BLaER1 treated with 17β-estradiol and CSF1 and Interleukin-3, amounts not matched to agents 10 nM and 100 nM (cell line): ENCODE data around the gene IL4.

Experiments
- H3K27ac ChIP-seq, 11 experiments: shearing (Covaris generic); formaldehyde crosslinking; 2 replicates each; pipeline ENCODE4 v1.8.1; 2022
- H3K27me3 ChIP-seq, 11 experiments: shearing (Covaris generic); formaldehyde crosslinking; 2 replicates each; pipeline ENCODE4 v1.8.1; 2022
- H3K36me3 ChIP-seq, 11 experiments: shearing (Covaris generic); formaldehyde crosslinking; 2 replicates each; pipeline ENCODE4 v1.8.1; 2022
- H3K4me1 ChIP-seq, 10 experiments: shearing (Covaris generic); formaldehyde crosslinking; 2 replicates each; pipeline ENCODE4 v1.8.1; 2022
- H3K4me2 ChIP-seq, 11 experiments: shearing (Covaris generic); formaldehyde crosslinking; 2 replicates each; pipeline ENCODE4 v1.8.1; 2022
- H3K4me3 ChIP-seq, 10 experiments: shearing (Covaris generic); formaldehyde crosslinking; 2 replicates each; pipeline ENCODE4 v1.8.1; 2022
- H3K9ac ChIP-seq, 11 experiments: shearing (Covaris generic); formaldehyde crosslinking; 2 replicates each; pipeline ENCODE4 v1.8.1; 2022
- H3K9me3 ChIP-seq, 11 experiments: shearing (Covaris generic); formaldehyde crosslinking; replicated peaks in 1 of 11; 2 replicates each; pipeline ENCODE4 v1.8.1; 2022
- H4K20me1 ChIP-seq, 11 experiments: shearing (Covaris generic); formaldehyde crosslinking; 2 replicates each; pipeline ENCODE4 v1.8.1; 2022
- Cebpa-rat ChIP-seq, 11 experiments: shearing (Covaris generic); IDR thresholded peaks; 2 replicates each; pipeline ENCODE4 v1.8.1; 2022

Gene IL4

GRCh38 chr5:132662004-132662401 lies 11.8 kb upstream of the IL4 start:
- H3K9me3 ChIP-seq, result peaks cover 0 to 2% (median 0%) of the 10 kb centered on the region in 11 experiments; a peak in 2 of 22 replicates
- no peaks in the 10 kb centered on the region for H3K36me3 ChIP-seq
- H3K4me1 ChIP-seq, result peaks cover 29 to 50% (median 46%) of the 10 kb centered on the region in 10 experiments
- H3K27me3 ChIP-seq, result peaks cover 8 to 16% (median 13%) of the 10 kb centered on the region in 11 experiments
- no peak for TF ChIP-seq Cebpa-rat (IDR thresholded peaks at IDR 0.05)
- H3K27ac ChIP-seq, result peak overlapping the region in 2 of 11 experiments; percentile 20 to 38; a peak in 1 of 22 replicates
- H3K4me3 ChIP-seq, result no peak overlapping the region
- H3K4me2 ChIP-seq, result peak overlapping the region in 10 of 11 experiments; percentile 63 to 87 (median 76); a peak in 18 of 22 replicates
- no peaks in the 10 kb centered on the region; a peak in 1 of 22 replicates for H4K20me1 ChIP-seq
- no peak overlapping the region for H3K9ac ChIP-seq

- H3K27me3 ChIP-seq, result peaks cover 0 to 4% (median 1%) of the 10 kb centered on the region in 11 experiments; a peak in 12 of 22 replicates
- H3K4me3 ChIP-seq, result no peak overlapping the region
- H3K9ac ChIP-seq, result peak overlapping the region in 1 of 11 experiments; percentile 37; a peak in 1 of 22 replicates
- no peak for TF ChIP-seq Cebpa-rat (IDR thresholded peaks at IDR 0.05)
- H3K4me2 ChIP-seq, result peak overlapping the region; percentile 7 to 87 (median 72); a peak in 20 of 22 replicates
- H3K36me3 ChIP-seq, result no peaks in the 10 kb centered on the region
- H3K4me1 ChIP-seq, result peaks cover 29 to 53% (median 46%) of the 10 kb centered on the region in 10 experiments
- peak overlapping the region in 1 of 11 experiments; percentile 14; a peak in 1 of 22 replicates for H3K27ac ChIP-seq
- H3K9me3 ChIP-seq, result no peaks in the 10 kb centered on the region
- H4K20me1 ChIP-seq, result no peaks in the 10 kb centered on the region; a peak in 1 of 22 replicates
Measured at GRCh38 chr5:132662925-132663770, 10.6 kb upstream of the IL4 start.

- TF ChIP-seq Cebpa-rat (IDR thresholded peaks at IDR 0.05), result no peak
- Histone ChIP-seq H3K27me3 (no peaks in the 10 kb centered on the region), H3K4me3 (no peak overlapping the region), H3K36me3 (no peaks in the 10 kb centered on the region), H3K9ac (peak overlapping the region in 1 of 11 experiments; percentile 37; a peak in 1 of 22 replicates), H3K9me3 (no peaks in the 10 kb centered on the region), H3K27ac (peak overlapping the region in 1 of 11 experiments; percentile 14; a peak in 1 of 22 replicates), H4K20me1 (no peaks in the 10 kb centered on the region; a peak in 2 of 22 replicates), H3K4me1 (peaks cover 29 to 53% (median 46%) of the 10 kb centered on the region in 10 experiments), H3K4me2 (peak overlapping the region; percentile 7 to 87 (median 72); a peak in 19 of 22 replicates)
Measured at GRCh38 chr5:132663771-132664695, 9.8 kb upstream of the IL4 start.

GRCh38 chr5:132664696-132665209 lies 9.0 kb upstream of the IL4 start:
- Histone ChIP-seq H3K36me3 (no peaks in the 10 kb centered on the region), H3K27me3 (no peaks in the 10 kb centered on the region), H3K9ac (no peak overlapping the region), H3K4me2 (peak overlapping the region in 6 of 11 experiments; percentile 63 to 87 (median 77); a peak in 6 of 22 replicates), H4K20me1 (no peaks in the 10 kb centered on the region; a peak in 2 of 22 replicates), H3K4me3 (no peak overlapping the region), H3K9me3 (no peaks in the 10 kb centered on the region), H3K4me1 (peaks cover 29 to 53% (median 46%) of the 10 kb centered on the region in 10 experiments), H3K27ac (no peak overlapping the region)
- TF ChIP-seq Cebpa-rat (IDR thresholded peaks at IDR 0.05), result no peak

GRCh38 chr5:132665574-132666080 lies 8.2 kb upstream of the IL4 start:
- Histone ChIP-seq H3K4me2 (no peak overlapping the region), H3K9ac (no peak overlapping the region)
- no peak for TF ChIP-seq Cebpa-rat (IDR thresholded peaks at IDR 0.05)

GRCh38 chr5:132666310-132667123 lies 7.3 kb upstream of the IL4 start:
- no peaks in the 10 kb centered on the region; a peak in 2 of 22 replicates for H4K20me1 ChIP-seq
- no peaks in the 10 kb centered on the region for H3K36me3 ChIP-seq
- no peak overlapping the region for H3K4me2 ChIP-seq
- TF ChIP-seq Cebpa-rat (IDR thresholded peaks at IDR 0.05), result no peak
- H3K9ac ChIP-seq, result no peak overlapping the region
- no peak overlapping the region for H3K27ac ChIP-seq
- H3K27me3 ChIP-seq, result no peaks in the 10 kb centered on the region
- 0 out of 22 replicates have a peak, but pooled peaks cover 0 to 6% (median 0%) of the 10 kb centered on the region in 11 experiments for H3K9me3 ChIP-seq
- H3K4me3 ChIP-seq, result no peak overlapping the region
- H3K4me1 ChIP-seq, result peaks cover 18 to 38% (median 32%) of the 10 kb centered on the region in 10 experiments

More at GRCh38 chr5:132665574-132666080, 8.2 kb upstream of the IL4 start:
- no peak overlapping the region for H3K4me3 ChIP-seq
- H3K27ac ChIP-seq, result no peak overlapping the region
- H3K36me3 ChIP-seq, result no peaks in the 10 kb centered on the region
- H4K20me1 ChIP-seq, result no peaks in the 10 kb centered on the region; a peak in 2 of 22 replicates
- peaks cover 27 to 47% (median 41%) of the 10 kb centered on the region in 10 experiments for H3K4me1 ChIP-seq
- no peaks in the 10 kb centered on the region for H3K27me3 ChIP-seq
- 0 out of 22 replicates have a peak, but pooled peaks cover 0 to under 1% (median 0%) of the 10 kb centered on the region in 11 experiments for H3K9me3 ChIP-seq

GRCh38 chr5:132667309-132667708 lies 6.5 kb upstream of the IL4 start:
- Histone ChIP-seq H3K4me2 (0 out of 22 replicates have a peak overlapping the region, but pooled peaks of 1 of the 11 experiments have one; percentile 2), H3K9ac (no peak overlapping the region), H3K4me1 (peaks cover 17 to 30% (median 24%) of the 10 kb centered on the region in 10 experiments; a peak in 19 of 20 replicates), H3K27ac (no peak overlapping the region), H3K36me3 (no peaks in the 10 kb centered on the region), H3K4me3 (no peak overlapping the region), H3K9me3 (0 out of 22 replicates have a peak, but pooled peaks cover 0 to 6% (median 0%) of the 10 kb centered on the region in 11 experiments), H4K20me1 (no peaks in the 10 kb centered on the region; a peak in 2 of 22 replicates), H3K27me3 (no peaks in the 10 kb centered on the region)
- TF ChIP-seq Cebpa-rat (IDR thresholded peaks at IDR 0.05), result no peak
